ENCODE measurements around the gene MORN4.

DNA sequence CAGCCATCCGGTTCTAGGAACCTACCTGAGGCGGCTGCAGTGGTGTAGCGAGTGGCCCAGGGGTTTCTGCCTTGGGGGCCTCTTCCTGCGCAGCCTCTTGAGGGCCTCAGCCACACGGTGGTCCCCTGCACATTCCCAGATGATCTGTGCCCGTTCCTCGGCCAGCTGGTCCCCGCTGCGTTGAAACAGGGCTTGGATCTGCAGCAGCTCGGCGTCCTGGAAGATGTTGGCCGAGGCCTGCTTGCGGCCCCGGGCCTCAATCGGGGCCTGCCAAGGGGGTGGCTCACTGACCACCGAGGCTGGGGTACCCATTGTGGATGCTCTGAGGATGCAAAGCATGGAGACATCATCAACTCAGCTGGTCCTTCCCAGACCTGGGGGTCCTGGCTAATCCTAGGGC, 46.3 kb upstream of the MORN4 start:
- TF ChIP-seq, protein P1, sequence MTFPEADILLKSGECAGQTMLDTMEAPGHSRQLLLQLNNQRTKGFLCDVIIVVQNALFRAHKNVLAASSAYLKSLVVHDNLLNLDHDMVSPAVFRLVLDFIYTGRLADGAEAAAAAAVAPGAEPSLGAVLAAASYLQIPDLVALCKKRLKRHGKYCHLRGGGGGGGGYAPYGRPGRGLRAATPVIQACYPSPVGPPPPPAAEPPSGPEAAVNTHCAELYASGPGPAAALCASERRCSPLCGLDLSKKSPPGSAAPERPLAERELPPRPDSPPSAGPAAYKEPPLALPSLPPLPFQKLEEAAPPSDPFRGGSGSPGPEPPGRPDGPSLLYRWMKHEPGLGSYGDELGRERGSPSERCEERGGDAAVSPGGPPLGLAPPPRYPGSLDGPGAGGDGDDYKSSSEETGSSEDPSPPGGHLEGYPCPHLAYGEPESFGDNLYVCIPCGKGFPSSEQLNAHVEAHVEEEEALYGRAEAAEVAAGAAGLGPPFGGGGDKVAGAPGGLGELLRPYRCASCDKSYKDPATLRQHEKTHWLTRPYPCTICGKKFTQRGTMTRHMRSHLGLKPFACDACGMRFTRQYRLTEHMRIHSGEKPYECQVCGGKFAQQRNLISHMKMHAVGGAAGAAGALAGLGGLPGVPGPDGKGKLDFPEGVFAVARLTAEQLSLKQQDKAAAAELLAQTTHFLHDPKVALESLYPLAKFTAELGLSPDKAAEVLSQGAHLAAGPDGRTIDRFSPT (tag by site-specific recombination; IDR thresholded peaks at IDR 0.05) = no peak
- TF ChIP-seq, protein P2, sequence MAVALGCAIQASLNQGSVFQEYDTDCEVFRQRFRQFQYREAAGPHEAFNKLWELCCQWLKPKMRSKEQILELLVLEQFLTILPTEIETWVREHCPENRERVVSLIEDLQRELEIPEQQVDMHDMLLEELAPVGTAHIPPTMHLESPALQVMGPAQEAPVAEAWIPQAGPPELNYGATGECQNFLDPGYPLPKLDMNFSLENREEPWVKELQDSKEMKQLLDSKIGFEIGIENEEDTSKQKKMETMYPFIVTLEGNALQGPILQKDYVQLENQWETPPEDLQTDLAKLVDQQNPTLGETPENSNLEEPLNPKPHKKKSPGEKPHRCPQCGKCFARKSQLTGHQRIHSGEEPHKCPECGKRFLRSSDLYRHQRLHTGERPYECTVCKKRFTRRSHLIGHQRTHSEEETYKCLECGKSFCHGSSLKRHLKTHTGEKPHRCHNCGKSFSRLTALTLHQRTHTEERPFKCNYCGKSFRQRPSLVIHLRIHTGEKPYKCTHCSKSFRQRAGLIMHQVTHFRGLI (tag by site-specific recombination; IDR thresholded peaks at IDR 0.05) = no peak
- no peak for TF ChIP-seq ZNF48 (tag by site-specific recombination; IDR thresholded peaks at IDR 0.05)
- TF ChIP-seq, protein P3, sequence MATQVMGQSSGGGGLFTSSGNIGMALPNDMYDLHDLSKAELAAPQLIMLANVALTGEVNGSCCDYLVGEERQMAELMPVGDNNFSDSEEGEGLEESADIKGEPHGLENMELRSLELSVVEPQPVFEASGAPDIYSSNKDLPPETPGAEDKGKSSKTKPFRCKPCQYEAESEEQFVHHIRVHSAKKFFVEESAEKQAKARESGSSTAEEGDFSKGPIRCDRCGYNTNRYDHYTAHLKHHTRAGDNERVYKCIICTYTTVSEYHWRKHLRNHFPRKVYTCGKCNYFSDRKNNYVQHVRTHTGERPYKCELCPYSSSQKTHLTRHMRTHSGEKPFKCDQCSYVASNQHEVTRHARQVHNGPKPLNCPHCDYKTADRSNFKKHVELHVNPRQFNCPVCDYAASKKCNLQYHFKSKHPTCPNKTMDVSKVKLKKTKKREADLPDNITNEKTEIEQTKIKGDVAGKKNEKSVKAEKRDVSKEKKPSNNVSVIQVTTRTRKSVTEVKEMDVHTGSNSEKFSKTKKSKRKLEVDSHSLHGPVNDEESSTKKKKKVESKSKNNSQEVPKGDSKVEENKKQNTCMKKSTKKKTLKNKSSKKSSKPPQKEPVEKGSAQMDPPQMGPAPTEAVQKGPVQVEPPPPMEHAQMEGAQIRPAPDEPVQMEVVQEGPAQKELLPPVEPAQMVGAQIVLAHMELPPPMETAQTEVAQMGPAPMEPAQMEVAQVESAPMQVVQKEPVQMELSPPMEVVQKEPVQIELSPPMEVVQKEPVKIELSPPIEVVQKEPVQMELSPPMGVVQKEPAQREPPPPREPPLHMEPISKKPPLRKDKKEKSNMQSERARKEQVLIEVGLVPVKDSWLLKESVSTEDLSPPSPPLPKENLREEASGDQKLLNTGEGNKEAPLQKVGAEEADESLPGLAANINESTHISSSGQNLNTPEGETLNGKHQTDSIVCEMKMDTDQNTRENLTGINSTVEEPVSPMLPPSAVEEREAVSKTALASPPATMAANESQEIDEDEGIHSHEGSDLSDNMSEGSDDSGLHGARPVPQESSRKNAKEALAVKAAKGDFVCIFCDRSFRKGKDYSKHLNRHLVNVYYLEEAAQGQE (tag by site-specific recombination; IDR thresholded peaks at IDR 0.05) = no peak
- no peak for TF ChIP-seq ZNF274 (IDR thresholded peaks at IDR 0.05; ENCODE audit: low read length)
- TF ChIP-seq ZNF274 (tag by site-specific recombination; IDR thresholded peaks at IDR 0.05; ENCODE audit: borderline replicate concordance) = no peak
- no peak for TF ChIP-seq BCL11A (tag by site-specific recombination; IDR thresholded peaks at IDR 0.05; ENCODE audit: low read depth)
- no peak for TF ChIP-seq ZFP3 (tag by site-specific recombination; IDR thresholded peaks at IDR 0.05; ENCODE audit: low read depth)
- TF ChIP-seq, protein P4, sequence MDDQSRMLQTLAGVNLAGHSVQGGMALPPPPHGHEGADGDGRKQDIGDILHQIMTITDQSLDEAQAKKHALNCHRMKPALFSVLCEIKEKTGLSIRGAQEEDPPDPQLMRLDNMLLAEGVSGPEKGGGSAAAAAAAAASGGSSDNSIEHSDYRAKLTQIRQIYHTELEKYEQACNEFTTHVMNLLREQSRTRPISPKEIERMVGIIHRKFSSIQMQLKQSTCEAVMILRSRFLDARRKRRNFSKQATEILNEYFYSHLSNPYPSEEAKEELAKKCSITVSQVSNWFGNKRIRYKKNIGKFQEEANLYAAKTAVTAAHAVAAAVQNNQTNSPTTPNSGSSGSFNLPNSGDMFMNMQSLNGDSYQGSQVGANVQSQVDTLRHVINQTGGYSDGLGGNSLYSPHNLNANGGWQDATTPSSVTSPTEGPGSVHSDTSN (CRISPR knock-in tag; IDR thresholded peaks at IDR 0.05) = no peak
